Colonic mucosa (tissue), 4 donors: ENCODE data around the gene KIF26A. TPM values are rescaled to one million over a fixed set of nuclear protein-coding genes. Genes with fewer than 3 reads are reported as not detected.
A peak's percentile ranks its signal among the peaks of the same experiment; 100 is the strongest.

ENCODE experiments used
- DNase-seq: peaks from one replicate; pipeline ENCODE4 v3.0.0-alpha.2; 2020
- H3K27ac ChIP-seq: fragments of 200-600 bp; one replicate; pipeline ENCODE4 v1.8.0; 2021
- H3K27me3 ChIP-seq: fragments of 200-600 bp; one replicate; pipeline ENCODE4 v1.8.0; 2021
- H3K36me3 ChIP-seq: fragments of 200-600 bp; one replicate; pipeline ENCODE4 v1.8.0; 2021
- H3K4me1 ChIP-seq: fragments of 200-600 bp; one replicate; pipeline ENCODE4 v1.8.0; 2021; ENCODE audit warnings: mild to moderate bottlenecking
- H3K4me3 ChIP-seq: fragments of 200-600 bp; one replicate; pipeline ENCODE4 v1.8.0; 2021
- H3K9ac ChIP-seq, 2 donors: one replicate each; pipeline ENCODE4 v1.7.0; 2013; ENCODE audit warnings: control low read depth in 2 of 2, low read depth in 2 of 2, low read length in 2 of 2
- H3K9me3 ChIP-seq: fragments of 200-600 bp; one replicate; pipeline ENCODE4 v1.8.0; 2021
- intact Hi-C: fragments of 100-400 bp; cut with DNase I; formaldehyde crosslinking; loops from one replicate; pipeline ENCODE4 v1.14.1; 2022
- total RNA-seq, 2 donors: library from RNA; stranded (reverse); fragmentation: NEBNext Ultra II Directional in 1 of 2; extraction: Animal tissue kit (Norgen Biotek cat#: 25700) in 1 of 2; gene quantifications; one replicate each; pipeline ENCODE4 v1.2.1, GENCODE V29; 2021
- TF ChIP-seq, protein P1 (sequence below): fragments of 200-600 bp; IDR thresholded peaks from one replicate; pipeline ENCODE4 v1.8.0; 2022; ENCODE audit warnings: antibody characterized with exemption, mild to moderate bottlenecking
- donor health status: healthy.
- donor health status: DM: no; HTN: no; CAD: no.
- donor health status: DM: no; HTN: no; CAD: no.

Gene KIF26A
- total RNA-seq, 2 donors from 2014 or later: 6.6 to 20.0 TPM

DNA sequence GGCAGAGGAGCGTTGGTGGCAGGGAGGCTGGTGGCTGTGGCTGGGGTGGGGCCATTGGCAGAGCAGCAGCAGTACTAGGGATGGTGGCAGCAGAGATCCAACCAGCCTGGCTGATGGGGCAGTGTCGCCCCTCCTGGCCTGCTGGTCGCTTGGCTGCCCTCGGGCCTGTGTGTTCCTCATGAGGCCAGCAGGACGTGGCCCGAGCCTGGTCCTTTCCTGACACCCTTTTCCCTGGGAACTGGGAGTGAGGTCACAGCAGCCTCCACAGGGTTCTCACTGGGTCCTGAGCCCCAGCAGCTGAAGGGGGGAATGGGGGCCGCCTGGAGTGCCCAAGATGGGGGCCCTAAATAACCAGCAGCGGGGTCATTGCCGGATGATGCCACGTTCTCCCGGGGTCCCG, 46.1 kb downstream of the KIF26A start:
- Histone ChIP-seq H3K4me3 (no peak overlapping the region), H3K4me1 (peaks cover 7% of the 10 kb centered on the region), H3K9me3 (no peaks in the 10 kb centered on the region), H3K9ac (no peak overlapping the region), H3K27me3 (no peaks in the 10 kb centered on the region), H3K27ac (no peak overlapping the region), H3K36me3 (no peaks in the 10 kb centered on the region)
- intact Hi-C loops: no loop called here
- DNase-seq: no peak
- TF ChIP-seq, protein P1, sequence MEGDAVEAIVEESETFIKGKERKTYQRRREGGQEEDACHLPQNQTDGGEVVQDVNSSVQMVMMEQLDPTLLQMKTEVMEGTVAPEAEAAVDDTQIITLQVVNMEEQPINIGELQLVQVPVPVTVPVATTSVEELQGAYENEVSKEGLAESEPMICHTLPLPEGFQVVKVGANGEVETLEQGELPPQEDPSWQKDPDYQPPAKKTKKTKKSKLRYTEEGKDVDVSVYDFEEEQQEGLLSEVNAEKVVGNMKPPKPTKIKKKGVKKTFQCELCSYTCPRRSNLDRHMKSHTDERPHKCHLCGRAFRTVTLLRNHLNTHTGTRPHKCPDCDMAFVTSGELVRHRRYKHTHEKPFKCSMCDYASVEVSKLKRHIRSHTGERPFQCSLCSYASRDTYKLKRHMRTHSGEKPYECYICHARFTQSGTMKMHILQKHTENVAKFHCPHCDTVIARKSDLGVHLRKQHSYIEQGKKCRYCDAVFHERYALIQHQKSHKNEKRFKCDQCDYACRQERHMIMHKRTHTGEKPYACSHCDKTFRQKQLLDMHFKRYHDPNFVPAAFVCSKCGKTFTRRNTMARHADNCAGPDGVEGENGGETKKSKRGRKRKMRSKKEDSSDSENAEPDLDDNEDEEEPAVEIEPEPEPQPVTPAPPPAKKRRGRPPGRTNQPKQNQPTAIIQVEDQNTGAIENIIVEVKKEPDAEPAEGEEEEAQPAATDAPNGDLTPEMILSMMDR: no peak

DNA sequence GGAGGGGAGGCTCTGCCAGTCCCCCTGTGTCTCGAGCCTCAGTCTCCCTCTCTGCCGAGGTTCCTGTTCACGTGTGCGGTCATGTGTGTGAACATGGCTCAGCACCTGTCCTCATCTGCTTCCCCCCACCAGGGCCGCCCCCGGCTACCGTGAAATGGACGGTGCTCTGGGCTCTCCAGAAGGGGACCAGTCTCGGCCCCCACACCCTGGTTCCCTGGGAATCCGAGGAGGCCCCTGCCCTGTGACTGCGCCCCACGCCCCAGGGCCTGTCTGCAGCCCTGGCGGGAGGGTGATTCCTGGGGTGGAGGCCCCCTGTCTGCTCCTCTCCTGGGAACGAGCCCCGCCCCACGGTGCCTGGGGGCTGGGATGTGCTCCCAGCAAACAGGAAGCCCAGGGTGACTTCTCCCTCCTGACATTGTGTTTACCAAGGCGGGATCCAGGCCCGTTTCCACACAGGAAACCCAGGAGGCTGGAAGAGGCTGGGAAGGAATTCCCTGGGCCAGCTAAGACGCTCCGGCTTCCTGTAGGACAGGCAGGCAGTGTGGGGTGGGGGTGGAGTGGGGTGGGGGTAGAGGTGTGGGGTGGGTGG, 46.6 kb downstream of the KIF26A start:
- no peaks in the 10 kb centered on the region for H3K27me3 ChIP-seq
- no peaks in the 10 kb centered on the region for H3K9me3 ChIP-seq
- intact Hi-C loops: no loop called here
- peaks cover 7% of the 10 kb centered on the region for H3K4me1 ChIP-seq
- H3K4me3 ChIP-seq: no peak overlapping the region
- peak; percentile 61 for DNase-seq
- no peak overlapping the region for H3K27ac ChIP-seq
- H3K36me3 ChIP-seq: no peaks in the 10 kb centered on the region
- TF ChIP-seq, protein P1: no peak
- no peak overlapping the region for H3K9ac ChIP-seq

DNA sequence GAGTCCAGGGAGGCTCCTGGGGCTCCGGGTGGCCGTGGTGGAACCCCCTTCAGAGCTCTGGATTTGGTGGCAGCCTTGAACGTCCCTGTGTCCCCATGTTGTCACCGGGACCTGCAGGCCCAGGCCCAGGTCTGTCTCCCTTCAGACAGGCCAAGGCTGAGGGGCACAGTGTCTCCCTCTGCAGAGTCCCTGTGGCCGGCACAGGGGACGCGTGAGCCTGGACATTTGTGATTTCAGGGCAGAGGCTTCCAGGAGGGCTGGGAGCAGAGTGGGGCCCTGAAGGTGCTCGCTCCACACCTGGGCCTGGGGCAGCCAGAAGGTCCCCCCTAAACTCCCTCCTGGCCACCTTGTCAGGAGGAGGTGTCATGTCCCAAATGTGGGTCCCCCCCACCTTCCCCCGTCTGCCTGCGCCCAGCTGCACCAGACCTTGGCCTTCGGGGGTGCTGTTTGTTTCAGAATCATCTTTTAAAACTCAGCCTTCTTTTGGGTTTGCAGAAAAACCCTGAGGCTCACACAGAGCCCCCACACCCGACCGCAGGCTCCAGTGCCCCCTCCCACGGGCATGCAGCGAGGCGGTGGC, 47.6 kb downstream of the KIF26A start:
- intact Hi-C loops: no loop called here
- Histone ChIP-seq H3K27ac (no peak overlapping the region), H3K4me3 (no peak overlapping the region), H3K4me1 (peaks cover 7% of the 10 kb centered on the region), H3K9me3 (no peaks in the 10 kb centered on the region), H3K27me3 (no peaks in the 10 kb centered on the region), H3K9ac (no peak overlapping the region), H3K36me3 (no peaks in the 10 kb centered on the region)
- TF ChIP-seq, protein P1: no peak
- DNase-seq: no peak

DNA sequence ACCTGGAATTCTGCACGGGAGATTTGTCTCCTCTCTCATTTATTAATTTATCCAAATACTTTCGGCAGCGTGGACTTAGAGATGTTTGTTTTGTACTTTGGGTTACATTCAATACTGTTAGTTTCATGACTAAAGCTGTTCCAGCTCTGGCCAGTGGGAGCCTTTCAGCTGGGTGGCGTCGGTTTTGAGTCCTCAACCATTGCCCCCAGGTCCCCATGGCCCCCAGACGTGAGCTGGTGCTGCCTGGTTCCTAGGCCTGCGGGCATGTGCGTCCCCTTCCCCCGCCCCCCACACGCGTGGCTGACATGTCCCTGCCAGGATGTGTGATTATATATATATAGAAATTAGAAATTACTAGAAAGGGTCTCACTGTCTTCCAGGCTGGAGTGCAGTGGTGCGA, 48.2 kb downstream of the KIF26A start:
- Histone ChIP-seq H3K4me3 (no peak overlapping the region), H3K27me3 (no peaks in the 10 kb centered on the region), H3K27ac (no peak overlapping the region), H3K9ac (no peak overlapping the region), H3K36me3 (no peaks in the 10 kb centered on the region), H3K4me1 (peaks cover 7% of the 10 kb centered on the region), H3K9me3 (no peaks in the 10 kb centered on the region)
- no peak for DNase-seq
- TF ChIP-seq, protein P1: no peak
- intact Hi-C loops: no loop called here

DNA sequence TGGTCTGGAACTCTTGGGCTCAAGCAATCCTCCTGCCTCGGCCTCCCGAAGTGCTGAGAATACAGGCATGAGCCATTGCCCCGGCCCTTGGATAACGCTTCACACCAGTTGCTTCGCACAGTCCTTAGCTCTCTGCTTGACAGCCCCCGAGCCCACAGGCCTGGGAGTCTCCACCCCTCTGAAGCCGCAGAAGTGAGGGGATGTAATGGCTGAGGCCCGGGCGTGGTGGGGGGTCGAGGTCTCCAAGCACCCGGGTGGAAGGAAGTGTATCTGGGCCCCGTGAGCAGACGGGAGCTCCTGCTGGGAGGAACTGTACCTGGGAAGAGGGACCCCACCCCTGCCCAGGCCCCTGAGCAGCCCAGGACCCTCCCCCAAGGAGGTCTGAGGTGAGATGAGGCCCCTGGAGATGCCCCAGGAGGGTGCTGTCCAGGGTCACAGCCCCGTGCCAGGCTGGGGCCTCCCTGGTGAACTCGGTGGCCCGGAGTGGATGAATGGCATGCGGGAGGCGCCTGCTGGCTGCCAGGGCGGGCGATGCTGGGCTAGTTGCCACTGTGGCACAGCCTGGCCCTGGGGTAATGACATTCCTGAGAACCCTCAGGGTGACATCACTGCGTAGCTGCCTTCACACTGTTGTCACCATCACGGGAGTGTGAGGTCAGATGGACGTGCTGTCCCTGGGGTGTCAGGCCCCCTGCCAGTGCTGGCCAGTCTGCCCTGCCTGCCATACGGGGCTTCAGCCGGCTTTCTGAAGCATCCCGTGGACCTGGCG, 48.9 kb downstream of the KIF26A start:
- no peak overlapping the region for H3K27ac ChIP-seq
- DNase-seq: no peak
- TF ChIP-seq, protein P1: no peak
- intact Hi-C loops: no loop called here
- H3K9me3 ChIP-seq: no peaks in the 10 kb centered on the region
- no peak overlapping the region for H3K9ac ChIP-seq
- no peak overlapping the region for H3K4me3 ChIP-seq
- H3K36me3 ChIP-seq: no peaks in the 10 kb centered on the region
- no peaks in the 10 kb centered on the region for H3K27me3 ChIP-seq
- H3K4me1 ChIP-seq: peaks cover 7% of the 10 kb centered on the region
